ENCODE results near the gene DYNC1I1. TPM values are rescaled to one million over a fixed set of nuclear protein-coding genes. Genes with fewer than 3 reads are reported as not detected.

The DYNC1I1 gene
- total RNA-seq, 1 donor from 2014 or later, result 0.79 TPM

- no peaks in the 10 kb centered on the region for H3K4me1 Mint-ChIP-seq
- Histone ChIP-seq H3K9ac (no peak overlapping the region), H4K20me1 (ENCODE audit: low read depth) (no peaks in the 10 kb centered on the region), H3K36me3 (no peaks in the 10 kb centered on the region), H3K4me2 (no peak overlapping the region), H3K27ac (no peak overlapping the region), H3F3A (ENCODE audit: low read depth) (no peaks in the 10 kb centered on the region), H3K4me1 (no peaks in the 10 kb centered on the region), H3K79me2 (ENCODE audit: low read depth) (no peaks in the 10 kb centered on the region), H2AFZ (replicated peaks) (no peak overlapping the region), H3K4me3 (no peak overlapping the region), H3K9me3 (ENCODE audit: low read depth) (no peaks in the 10 kb centered on the region), H3K27me3 (no peaks in the 10 kb centered on the region)
- H3K36me3 Mint-ChIP-seq, result no peaks in the 10 kb centered on the region
- no peak for TF ChIP-seq CTCF (IDR thresholded peaks at IDR 0.05)
- TF ChIP-seq EZH2 (IDR thresholded peaks at IDR 0.05), result no peak
- TF ChIP-seq EZH2phosphoT487 (IDR thresholded peaks at IDR 0.05), result no peak
- no peak overlapping the region for H3K4me3 Mint-ChIP-seq
- no peak overlapping the region for H3K27ac Mint-ChIP-seq
- no peak for DNase-seq (ENCODE audit: low spot score)
- peaks cover 5% of the 10 kb centered on the region for H3K27me3 Mint-ChIP-seq (ENCODE audit: insufficient read depth, low read depth)
- no peaks in the 10 kb centered on the region for H3K9me3 Mint-ChIP-seq
These were observed 253.7 kb downstream of the DYNC1I1 start for GRCh38 chr7:96026010-96026409.

DNA sequence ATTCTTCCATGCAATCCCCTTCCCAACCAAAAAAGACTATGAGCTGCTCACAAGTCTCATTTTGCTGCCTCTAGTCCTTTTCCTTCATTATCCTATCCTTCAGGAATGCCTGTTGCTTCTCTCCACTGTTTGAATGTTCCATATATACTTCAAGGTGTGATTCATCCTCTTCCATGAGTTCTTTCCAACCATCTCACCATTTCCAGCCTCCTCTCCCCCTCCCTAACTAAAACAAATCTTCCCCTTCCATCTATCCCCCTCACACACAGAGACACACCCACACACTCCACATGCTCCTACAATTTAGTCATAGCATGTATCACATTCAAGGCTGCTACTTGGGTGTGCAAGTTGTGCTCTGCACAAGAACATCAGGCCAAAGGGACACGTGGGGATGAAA, 254.3 kb downstream of the DYNC1I1 start:
- no peaks in the 10 kb centered on the region for H3K4me1 ChIP-seq
- no peak overlapping the region for H3K4me2 ChIP-seq
- no peaks in the 10 kb centered on the region for H3K27me3 ChIP-seq
- H3F3A ChIP-seq (ENCODE audit: low read depth), result no peaks in the 10 kb centered on the region
- no peak overlapping the region for H3K9ac ChIP-seq
- H3K4me3 Mint-ChIP-seq, result no peak overlapping the region
- H3K4me1 Mint-ChIP-seq, result no peaks in the 10 kb centered on the region
- no peak for DNase-seq (ENCODE audit: low spot score)
- H3K36me3 ChIP-seq, result no peaks in the 10 kb centered on the region
- no peaks in the 10 kb centered on the region for H3K36me3 Mint-ChIP-seq
- H2AFZ ChIP-seq (replicated peaks), result no peak overlapping the region
- TF ChIP-seq EZH2 (IDR thresholded peaks at IDR 0.05) (no peak), CTCF (IDR thresholded peaks at IDR 0.05) (no peak), EZH2phosphoT487 (IDR thresholded peaks at IDR 0.05) (no peak)
- H3K4me3 ChIP-seq, result no peak overlapping the region
- H3K27me3 Mint-ChIP-seq (ENCODE audit: insufficient read depth, low read depth), result peaks cover 5% of the 10 kb centered on the region
- H4K20me1 ChIP-seq (ENCODE audit: low read depth), result no peaks in the 10 kb centered on the region
- no peaks in the 10 kb centered on the region for H3K9me3 ChIP-seq (ENCODE audit: low read depth)
- H3K9me3 Mint-ChIP-seq, result no peaks in the 10 kb centered on the region
- H3K27ac Mint-ChIP-seq, result no peak overlapping the region
- no peaks in the 10 kb centered on the region for H3K79me2 ChIP-seq (ENCODE audit: low read depth)
- H3K27ac ChIP-seq, result no peak overlapping the region

DNA sequence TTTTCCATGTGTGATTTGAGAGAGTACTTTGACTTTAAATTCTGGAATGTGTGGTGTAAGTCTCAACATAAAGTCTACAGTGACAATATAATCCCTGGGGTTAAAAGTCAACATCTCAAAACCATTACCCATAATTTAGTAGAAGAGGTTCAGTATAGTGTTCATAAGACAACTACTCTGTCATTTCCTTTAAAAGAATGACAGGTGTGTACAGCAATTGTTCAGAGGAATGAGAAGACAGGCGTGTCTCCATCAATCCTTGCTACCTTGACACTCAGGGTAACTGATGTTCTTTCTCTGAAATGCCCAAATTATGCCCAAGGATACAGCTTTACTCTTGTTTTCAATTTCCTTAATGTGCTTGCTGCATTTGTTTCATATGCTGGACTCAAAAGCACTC, 256.4 kb downstream of the DYNC1I1 start:
- H3K9ac ChIP-seq, result no peak overlapping the region
- H3K9me3 ChIP-seq (ENCODE audit: low read depth), result no peaks in the 10 kb centered on the region
- no peaks in the 10 kb centered on the region for H3K36me3 ChIP-seq
- H3K4me3 ChIP-seq, result no peak overlapping the region
- Mint-ChIP-seq H3K36me3 (no peaks in the 10 kb centered on the region), H3K27me3 (ENCODE audit: insufficient read depth, low read depth) (peaks cover 3% of the 10 kb centered on the region), H3K9me3 (no peaks in the 10 kb centered on the region), H3K4me1 (no peaks in the 10 kb centered on the region), H3K27ac (no peak overlapping the region), H3K4me3 (no peak overlapping the region)
- H4K20me1 ChIP-seq (ENCODE audit: low read depth), result no peaks in the 10 kb centered on the region
- H3K27me3 ChIP-seq, result no peaks in the 10 kb centered on the region
- no peaks in the 10 kb centered on the region for H3K79me2 ChIP-seq (ENCODE audit: low read depth)
- TF ChIP-seq EZH2 (IDR thresholded peaks at IDR 0.05) (no peak), EZH2phosphoT487 (IDR thresholded peaks at IDR 0.05) (no peak), CTCF (IDR thresholded peaks at IDR 0.05) (no peak)
- H3K4me1 ChIP-seq, result no peaks in the 10 kb centered on the region
- H3K27ac ChIP-seq, result no peak overlapping the region
- no peak overlapping the region for H3K4me2 ChIP-seq
- H2AFZ ChIP-seq (replicated peaks), result no peak overlapping the region
- DNase-seq (ENCODE audit: low spot score), result no peak
- no peaks in the 10 kb centered on the region for H3F3A ChIP-seq (ENCODE audit: low read depth)
